ENCODE measurements around the gene SPIB.
A peak's percentile ranks its signal among the peaks of the same experiment; 100 is the strongest.
"Not testable (repeated sequence)": the region's sequence is repeated elsewhere in the genome, so short reads cannot be mapped to it uniquely, and the experiment has no call there.

The SPIB gene

DNA sequence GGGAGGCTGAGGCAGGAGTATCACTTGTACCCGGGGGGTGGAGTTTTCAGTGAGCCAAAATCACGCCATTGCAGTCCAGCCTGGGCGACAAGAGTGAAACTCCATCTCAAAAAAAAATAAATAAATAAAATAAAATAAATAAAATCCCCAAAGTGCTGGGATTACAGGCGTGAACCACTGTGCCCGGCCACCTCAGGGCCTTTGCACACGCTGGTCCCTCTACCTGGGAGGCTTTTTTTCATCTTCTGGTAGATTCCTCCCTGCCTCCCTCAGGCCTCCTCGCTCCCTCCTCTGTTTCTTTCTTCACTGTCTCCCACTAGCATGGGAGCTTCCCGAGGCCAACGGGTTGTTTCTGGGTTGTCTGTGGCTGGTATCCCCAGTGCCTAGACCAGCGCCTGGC is 29.0 kb downstream of the SPIB start:
- no peak for DNase-seq

DNA sequence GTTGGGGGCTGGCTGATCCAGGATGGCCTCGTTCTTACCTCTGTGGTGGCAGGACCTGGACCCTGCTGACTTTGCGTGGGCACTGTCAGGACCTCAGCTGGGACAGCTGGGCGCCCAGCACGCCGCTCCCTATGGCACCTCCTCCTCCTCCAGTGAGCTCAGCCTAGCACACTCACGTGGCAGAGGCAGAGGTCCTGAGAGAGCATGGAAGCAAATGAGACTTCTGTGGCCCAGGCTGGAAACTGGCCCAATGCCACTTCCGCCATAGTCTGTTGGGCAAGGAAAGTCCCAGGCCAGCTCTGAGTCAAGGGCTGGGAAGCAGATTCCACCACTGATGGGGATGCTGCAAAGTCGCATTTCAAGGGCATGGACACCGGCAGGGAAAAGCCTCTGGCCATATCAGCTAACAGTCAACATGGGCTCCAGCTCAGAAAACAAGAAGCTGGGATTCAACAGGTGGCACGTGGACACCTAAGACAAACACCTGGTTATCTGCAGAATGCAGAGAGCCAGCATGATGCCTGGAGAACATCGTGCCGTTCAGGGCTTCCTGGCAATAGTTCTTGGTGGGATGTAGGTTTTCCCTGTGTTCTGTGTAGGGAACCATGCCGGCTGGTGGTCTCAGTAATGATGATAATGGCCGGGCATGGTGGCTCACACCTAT is 30.6 kb downstream of the SPIB start:
- DNase-seq, result no peak

DNA sequence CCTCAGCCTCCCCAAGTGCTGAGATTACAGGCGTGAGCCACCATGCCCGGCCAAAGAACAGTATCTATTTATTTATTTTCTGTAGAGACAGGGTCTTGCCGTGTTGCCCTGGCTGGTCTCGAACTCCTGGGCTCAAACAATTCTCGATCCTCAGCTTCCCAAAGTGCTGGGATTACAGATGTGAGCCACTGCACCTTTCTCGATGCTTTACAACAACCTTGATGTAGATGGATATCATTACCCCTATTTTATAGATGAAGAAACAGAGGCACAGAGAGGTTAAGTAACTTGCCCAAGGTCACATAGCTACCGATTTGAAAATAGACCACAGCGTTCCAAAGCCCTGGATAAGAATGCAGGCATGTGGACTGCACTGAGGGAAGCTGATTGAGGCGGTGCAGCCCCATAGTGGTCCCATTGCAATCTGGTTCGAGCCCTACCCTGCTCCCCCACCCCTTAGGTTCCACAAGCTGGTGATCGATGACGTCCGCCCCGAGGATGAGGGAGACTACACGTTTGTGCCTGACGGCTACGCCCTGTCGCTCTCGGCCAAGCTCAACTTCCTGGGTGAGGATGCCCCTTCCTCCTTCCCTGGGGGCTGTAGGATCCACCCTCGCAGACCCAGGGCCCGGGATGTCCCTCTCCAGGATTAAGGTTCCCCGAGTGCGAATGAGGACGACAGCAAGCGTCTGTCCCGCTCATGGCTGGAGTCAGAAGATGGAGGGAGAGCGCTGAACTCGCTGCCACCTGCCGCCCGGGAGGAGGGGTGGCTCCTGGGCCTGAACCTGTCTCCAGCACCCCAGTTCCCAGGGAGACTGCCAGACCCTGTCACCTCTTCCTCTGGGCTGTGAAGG is 31.9 kb downstream of the SPIB start:
- DNase-seq, result no peak

DNA sequence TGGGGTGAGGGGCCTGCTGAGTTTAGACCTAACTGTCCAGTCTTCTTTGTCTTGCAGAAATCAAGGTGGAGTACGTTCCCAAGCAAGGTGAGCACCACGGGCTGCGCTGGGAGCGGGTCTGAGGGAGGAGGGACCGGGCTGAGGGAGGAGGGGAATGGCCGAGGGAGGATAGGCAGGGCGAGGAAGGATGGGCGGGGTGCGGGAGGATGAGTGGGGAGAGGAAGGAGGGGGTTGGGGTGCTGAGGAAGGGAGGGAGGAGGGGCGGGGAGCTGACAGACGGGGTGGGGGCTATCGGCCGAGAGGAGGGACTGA is 32.4 kb downstream of the SPIB start:
- DNase-seq, result no peak

DNA sequence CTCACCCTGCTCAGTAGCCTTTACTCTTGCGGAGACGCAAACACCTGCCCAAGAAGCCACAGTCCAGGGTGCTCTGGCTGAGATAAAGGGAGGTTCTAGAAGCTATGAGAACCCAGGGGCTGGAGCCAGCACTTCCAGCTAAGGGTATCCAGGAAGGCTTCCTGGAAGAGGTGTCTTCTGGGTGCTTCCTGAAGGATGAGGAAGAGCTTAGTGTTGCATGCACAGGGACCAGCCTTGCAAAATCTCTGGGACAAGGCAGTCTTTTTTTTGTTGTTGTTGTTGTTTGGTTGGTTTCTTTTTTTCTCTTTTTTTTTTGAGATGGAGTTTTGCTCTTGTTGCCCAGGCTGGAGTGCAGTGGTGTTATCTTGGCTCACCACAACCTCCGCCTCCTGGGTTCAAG is 34.5 kb downstream of the SPIB start:
- DNase-seq, result no peak

DNA sequence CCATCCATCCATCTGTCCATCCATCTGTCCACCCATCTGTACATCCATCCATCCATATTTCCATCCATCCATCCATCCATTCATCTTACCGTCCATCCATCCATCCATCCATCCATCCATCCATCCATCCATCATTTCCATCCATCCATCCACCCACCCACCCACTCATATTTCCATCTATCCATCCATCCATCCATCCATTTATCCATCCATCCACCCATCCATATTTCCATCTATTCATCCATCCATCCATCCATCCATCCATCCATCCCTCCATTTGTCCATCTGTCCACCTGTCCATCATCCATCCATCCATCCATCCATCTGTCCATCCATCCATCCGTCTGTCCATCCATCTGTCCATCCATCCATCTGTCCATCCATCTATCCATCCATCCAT is 37.3 kb downstream of the SPIB start:
- no peak for DNase-seq

DNA sequence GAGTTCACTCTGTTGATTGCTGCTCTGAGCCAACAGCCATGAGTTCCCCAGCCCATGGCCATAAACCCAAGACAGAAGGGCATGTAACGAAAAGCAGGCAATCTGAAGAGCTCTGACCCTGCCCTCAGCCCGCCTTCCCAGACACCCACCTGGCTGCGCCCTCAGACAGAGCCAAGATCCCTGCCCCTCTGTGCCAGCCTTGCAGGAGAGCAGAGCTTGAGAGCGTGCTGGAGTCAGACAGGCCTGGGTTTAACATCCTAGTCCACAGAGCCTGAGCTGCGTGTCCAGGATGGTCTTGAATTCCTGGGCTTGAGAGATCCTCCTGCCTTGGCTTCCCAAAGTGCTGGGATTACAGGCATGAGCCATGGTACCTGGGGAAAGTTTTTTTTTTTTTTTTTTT is 38.6 kb downstream of the SPIB start:
- DNase-seq, result no peak

DNA sequence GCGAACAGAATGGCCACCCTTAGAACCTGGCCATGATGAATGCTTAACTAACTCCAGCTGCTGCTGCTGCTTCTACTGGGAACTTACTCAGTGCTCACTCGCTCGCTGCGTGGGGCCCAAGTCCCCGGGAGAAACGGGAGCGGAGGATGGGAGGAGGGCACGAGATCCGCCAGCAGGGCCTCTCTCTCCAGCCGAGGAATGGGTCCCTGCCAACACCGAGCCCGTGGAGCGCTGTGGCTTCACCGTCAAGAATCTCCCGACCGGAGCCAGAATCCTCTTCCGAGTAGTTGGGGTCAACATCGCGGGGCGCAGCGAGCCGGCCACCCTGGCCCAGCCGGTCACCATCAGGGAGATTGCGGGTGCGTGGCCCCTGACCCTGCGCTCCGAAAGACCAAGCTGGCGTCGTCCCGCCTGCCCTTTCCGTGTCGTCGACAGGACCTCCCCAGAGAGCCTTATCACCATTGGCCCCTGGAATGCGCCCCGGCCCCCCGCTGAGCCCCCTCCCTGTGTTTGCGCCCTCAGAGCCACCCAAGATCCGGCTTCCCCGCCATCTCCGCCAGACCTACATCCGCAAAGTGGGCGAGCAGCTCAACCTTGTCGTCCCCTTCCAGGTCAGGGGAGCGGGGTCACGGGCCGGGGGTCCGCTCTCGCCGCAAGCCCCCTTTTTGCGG is 39.8 kb downstream of the SPIB start:
- no peak for DNase-seq

DNA sequence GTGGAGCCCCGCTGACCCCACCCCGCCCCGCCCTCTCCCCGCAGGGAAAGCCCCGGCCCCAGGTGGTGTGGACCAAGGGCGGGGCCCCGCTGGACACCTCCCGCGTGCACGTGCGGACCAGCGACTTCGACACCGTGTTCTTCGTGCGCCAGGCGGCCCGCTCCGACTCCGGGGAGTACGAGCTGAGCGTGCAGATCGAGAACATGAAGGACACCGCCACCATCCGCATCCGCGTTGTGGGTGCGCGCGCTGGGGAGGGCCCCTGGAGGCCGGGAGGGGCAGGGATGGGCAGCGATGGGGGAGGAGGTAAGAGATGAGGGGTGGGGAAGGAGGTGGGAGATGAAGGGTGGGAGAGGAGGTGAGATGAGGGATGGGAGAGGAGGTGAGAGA is 40.3 kb downstream of the SPIB start:
- no peak for DNase-seq

DNA sequence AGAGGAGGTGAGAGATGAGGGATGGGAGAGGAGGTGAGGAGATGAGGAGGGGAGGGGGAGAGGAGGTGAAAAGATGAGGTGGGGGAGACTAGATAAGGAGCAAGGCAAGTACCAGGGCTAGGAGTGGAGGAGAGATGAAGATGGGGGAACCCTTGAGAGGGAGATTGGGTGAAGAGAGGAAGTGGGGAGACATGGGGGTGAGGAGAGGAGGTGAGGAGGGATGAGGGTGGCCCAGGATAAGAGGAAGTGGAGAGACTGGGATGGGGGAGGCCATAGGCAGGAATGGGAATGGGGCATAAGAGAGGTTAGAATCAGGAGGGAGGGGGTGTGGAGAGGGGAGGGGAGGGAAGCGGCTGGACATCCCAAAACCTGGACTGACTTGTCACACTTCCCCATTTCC is 40.9 kb downstream of the SPIB start:
- no peak for DNase-seq

DNA sequence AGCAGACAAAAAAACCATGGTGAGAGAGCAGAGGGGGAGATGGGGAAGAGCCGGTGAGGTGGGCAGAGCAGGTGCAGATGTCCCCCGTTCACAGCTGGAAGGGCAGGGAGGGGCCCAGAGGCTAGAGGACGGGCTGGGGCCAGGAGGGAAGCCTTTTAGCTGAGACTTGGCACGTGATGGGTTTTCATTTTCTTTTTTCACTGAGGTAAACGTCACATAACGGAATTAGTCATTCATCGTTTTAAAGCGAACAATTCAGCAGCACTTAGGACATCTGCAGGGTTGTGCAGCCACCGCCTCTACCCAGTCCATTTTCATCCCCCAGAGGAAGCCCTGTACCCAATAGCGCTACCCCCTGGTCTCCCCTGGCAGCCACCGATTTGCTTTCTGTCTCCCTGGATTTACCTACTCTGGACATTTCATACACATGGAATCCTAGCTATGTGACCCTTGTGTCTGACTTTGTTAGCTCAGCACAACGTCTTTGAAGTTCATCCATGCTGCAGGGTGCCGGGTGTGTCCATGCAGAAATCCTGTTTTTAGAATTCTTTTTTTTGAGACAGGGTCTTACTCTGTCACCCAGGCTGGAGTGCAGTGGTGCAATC is 41.5 kb downstream of the SPIB start:
- DNase-seq, result no peak

DNA sequence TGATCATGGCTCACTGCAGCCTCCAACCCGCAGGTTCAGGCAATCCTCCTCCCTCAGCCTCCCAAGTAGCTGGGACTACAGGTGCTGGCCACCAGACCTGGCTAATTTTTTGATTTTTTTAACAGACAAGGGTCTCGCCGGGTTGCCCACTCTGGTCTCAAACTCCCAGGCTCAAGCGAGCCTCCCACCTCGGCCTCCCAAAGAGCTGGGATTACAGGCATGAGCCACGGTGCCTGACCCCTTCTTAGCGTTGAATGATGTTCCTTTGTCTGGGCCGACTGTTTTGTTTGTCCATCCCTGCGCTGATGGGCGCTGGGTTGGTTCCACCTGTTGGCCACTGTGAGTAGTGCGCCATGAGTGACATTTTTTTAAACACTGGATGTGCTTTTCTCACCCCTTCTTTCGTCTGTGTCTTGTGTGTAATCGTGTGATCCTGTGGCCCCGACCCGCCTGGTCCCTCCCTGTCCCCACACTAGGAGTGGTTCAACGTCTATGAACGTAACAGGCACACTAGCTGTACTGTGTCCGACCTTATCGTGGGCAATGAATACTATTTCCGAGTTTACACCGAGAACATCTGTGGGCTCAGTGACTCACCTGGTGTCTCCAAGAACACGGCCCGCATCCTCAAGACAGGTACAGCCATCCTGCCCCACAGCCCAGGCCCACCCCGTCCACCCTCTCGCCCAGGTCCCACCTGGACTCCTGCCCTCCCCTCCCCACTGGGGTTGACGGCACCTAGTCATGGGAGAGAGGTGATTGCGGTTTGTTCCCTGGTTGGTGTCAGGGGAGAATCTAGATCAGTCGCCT is 42.5 kb downstream of the SPIB start:
- peak; percentile 62 for DNase-seq

DNA sequence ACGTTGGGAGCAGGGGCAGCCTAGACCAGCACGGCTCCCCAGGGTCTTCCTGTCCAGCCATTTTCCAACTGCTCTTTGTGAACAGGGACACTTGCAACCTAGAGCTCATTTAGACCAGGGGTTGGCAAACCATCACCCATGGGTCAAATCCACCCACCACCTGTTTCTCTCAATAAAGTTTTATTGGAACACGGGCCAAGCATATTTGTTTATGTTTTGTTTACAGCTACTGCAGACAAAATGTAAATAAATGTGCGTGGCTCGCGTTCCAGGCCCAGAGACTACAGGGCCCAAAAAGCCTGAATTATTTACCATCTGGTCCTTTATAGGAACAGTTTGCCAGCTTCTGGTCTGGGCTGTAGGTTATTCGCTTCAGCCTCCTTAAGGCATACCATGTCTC is 44.2 kb downstream of the SPIB start:
- DNase-seq, result no peak

DNA sequence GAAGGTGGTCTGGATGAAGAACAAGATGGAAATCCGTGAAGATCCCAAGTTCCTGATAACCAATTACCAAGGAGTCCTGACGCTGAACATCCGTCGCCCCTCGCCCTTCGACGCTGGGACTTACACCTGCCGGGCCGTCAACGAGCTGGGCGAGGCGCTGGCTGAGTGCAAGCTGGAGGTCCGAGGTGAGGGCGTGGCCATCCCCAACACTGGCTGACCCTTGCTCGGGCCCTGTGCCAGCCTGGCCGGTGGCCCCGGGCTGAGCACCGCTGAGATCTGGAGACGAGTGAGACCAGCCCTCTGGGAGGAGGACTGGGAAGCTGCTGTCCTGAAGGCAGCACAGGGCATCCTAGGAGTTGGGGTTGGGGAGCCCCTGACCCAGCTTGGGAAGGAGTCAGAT is 45.6 kb downstream of the SPIB start:
- no peak for DNase-seq

DNA sequence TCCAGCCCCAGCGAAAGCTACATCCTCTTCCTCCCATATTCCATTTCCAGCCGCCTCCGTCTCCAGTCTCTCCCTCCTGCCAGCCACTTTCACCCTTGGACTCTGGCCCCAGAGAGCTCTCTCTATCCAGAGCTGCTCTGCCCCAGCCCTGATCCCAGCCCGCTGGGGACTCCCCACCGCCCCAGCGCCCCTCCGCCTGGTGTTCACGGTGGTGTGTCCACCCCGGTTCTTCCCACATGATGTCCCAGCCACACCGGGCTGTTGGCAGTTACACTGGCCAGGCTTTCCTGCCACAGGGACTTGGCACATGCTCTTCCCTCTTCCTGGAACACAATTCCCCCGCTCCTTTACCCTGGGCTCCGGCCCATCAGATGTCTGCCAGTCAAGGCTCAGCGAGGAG is 46.3 kb downstream of the SPIB start:
- DNase-seq, result no peak

DNA sequence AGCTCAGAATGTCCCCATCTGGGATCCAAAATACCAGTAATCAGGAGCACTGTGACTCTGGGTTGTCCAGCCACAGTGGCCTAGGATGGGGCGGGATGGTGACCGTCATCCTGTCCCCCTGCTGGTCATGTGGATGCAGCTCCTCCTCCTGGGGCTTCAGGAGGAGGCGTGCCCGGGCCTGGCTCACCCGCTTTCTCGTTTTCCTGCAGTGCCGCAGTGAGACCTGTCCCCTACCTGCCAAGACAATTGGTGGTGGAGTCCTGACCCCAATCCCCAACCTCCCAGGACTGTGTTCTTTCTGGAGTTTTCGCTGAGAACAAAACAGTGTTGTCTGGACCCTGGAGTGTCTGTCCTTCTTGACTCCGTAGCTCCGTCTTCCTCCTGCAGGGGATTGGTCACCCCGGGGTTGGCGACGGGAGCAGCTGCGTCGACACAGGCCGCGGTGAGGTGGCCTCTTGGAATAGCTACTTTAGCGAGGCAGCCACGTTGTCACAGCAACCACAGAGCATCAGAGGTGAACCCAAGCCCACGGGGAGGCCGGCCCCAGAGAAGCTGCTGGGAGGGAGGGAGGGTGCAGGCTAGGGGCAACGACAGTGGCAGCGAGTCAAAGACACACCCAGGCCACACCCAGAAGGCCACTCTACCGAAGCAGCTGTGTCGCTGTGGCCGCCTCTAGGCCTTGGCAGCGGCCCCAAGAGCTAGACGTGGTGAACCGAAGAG is 47.4 kb downstream of the SPIB start:
- no peak for DNase-seq

DNA sequence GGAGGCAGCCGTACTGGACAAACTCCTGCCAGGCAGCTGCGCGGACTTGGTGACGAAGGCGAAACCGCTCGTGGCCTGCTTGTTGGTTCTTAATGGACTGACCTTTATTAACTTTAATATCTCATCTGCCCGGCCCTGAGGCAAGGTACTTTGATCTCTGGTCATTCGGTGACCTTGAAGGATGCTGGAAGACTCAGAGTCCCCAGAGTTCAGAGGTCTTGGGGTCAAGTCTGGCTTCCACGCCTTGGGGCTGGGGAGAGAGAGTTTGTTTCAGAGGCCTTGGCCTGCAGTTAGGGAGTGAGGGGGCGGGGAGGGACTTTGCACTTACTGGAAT is 47.9 kb downstream of the SPIB start:
- DNase-seq, result no peak

DNA sequence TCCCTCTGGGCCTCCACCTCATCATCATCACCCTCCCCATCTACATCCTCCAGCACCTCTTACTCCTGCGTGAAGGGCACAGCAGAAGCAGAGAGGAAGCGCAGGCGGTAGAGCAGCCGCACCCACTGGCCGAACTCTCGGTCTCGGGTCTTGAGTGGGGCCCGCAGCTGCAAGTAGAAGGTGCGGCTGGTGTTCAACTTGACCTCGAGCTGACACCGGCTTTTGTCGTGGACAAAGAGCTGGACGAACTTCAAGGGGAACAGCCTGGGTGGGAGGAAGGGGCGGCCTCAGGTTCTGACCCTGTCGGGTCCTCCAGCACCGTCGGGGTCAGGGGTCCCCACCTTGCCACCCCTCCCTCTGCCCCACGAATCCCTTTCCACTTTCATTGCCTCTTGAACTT is 48.8 kb downstream of the SPIB start:
- no peak for DNase-seq

DNA sequence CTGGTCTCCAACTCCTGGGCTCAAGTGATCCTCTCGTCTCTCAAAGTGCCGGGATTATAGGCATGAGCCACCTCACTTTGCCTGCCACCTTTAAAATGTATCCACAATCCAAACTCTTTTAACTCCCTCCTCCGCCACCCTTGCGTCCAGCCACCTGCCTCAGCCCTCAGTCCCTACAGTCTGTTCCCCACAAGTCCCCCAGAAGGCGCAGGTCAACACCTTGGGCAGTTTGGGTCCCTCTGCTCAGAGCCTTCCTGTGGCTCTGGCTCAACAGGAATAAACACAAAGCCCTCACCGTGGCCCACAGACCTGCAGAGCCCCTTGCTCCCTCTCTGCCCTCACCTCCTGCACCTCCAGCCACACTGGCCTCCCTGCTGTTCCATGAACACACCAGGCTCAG is 50.1 kb downstream of the SPIB start:
- DNase-seq, result no peak

DNA sequence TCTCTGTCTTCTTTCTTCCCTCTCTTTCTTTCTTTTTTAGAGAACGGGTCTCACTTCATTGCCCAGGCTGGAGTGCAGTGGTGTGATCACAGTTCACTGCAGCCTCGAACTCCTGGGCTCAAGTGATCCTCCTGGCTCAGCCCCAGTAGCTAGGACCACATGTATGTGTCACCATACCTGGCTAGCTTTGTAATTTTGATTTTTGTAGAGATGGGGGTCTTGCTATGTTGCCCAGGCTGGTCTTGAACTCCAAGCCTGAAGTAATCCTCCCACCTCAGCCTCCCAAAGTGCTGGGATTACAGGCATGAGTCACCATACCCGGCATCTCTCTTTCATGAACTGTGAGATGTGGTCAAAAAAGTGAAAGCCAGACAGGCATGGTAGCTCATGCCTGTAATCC is 54.6 kb downstream of the SPIB start:
- DNase-seq, result not testable (repeated sequence)

DNA sequence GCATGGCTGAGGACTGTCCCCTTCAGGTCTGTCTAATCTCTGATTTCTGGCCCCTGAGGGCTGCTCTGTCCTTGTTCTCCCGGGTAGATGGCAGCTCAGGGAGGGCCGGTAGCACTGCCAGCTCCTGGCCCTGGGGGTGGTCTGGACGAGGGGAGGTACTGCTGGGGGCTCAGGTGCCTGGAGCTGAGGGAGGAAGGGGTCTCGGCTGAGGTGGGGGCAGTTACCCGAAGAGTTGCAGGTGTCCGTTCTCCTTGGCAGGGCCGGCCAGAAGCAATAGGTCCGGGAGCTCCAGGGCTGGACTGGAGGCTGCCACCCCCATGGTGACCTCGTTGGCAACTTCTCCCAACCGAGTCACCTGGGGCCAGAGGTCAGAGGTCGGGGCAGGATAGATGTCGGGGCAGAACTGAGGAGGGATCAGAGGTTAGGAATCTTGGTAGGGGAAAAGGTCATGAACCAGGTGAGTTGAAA is 56.4 kb downstream of the SPIB start:
- no peak for DNase-seq

DNA sequence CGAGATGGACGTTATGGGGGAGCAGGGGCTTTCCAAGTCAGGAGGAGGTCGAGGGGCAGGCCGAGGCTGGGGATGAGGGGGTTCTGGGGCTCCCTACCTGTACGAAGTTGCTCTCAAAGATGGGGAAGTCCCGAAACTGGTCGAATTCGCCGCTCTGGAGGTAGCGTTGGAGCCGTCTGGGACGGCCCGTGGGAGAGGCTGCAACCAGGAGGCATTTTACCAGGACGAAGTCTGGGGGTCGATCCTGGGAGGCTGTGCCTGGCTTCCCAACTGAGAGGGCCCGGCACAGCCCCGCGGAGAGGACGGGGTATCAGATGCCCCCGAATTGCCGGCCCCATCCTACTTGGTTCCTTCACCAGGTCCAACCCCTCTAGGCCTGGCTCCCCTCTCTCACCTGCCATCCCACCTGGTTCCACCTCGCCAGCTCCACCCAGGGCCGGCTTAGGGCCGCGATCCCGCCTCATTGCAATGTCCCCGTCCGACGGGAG is 57.0 kb downstream of the SPIB start:
- DNase-seq, result no peak
